Heart right ventricle (tissue), 16 donors: ENCODE measurements around the gene FAM3C. TPM values are rescaled to one million over a fixed set of nuclear protein-coding genes. Genes with fewer than 3 reads are reported as not detected.

ENCODE experiments used
- ATAC-seq, 8 donors: fragments of 200-7000 bp; cut with Tn5 transposase; one replicate each; pipeline ENCODE4 v1.9.1; 2020; ENCODE audit warnings: mild to moderate bottlenecking in 8 of 8, moderate library complexity in 8 of 8, moderate number of reproducible peaks in 1 of 8
- DNase-seq, 2 donors: peaks; one replicate each; pipeline ENCODE4 v3.0.0-alpha.2; 2020
- H3K27ac ChIP-seq, 10 donors: fragments of 200-600 bp; sonication (generic) in 2 of 10; one replicate each; pipeline versions ENCODE4 v1.5.0 to v1.8.0; 2020 to 2022; ENCODE audit warnings: mild to moderate bottlenecking in 3 of 10
- H3K27me3 ChIP-seq, 7 donors: fragments of 200-600 bp; one replicate each; pipeline ENCODE4 v1.8.0; 2021 to 2022; ENCODE audit warnings: mild to moderate bottlenecking in 2 of 7
- H3K36me3 ChIP-seq, 9 donors: fragments of 200-600 bp; sonication (generic) in 1 of 9; one replicate each; pipeline versions ENCODE4 v1.5.0 to v1.8.0; 2020 to 2022; ENCODE audit warnings: mild to moderate bottlenecking in 2 of 9
- H3K4me1 ChIP-seq, 9 donors: fragments of 200-600 bp; sonication (generic) in 1 of 9; one replicate each; pipeline versions ENCODE4 v1.5.0 to v1.8.0; 2020 to 2022; ENCODE audit warnings: mild to moderate bottlenecking in 4 of 9
- H3K4me3 ChIP-seq, 10 donors: fragments of 200-600 bp; sonication (generic) in 2 of 10; one replicate each; pipeline versions ENCODE4 v1.5.0 to v1.8.0; 2020 to 2022; ENCODE audit warnings: mild to moderate bottlenecking in 7 of 10, moderate library complexity in 2 of 10
- H3K9me3 ChIP-seq, 11 donors: fragments of 200-600 bp in 10 of 11; sonication (generic) in 2 of 11; one replicate each; pipeline versions ENCODE4 v1.5.0 to v1.8.0; 2013 to 2022; ENCODE audit warnings: mild to moderate bottlenecking in 2 of 11, control low read depth in 1 of 11, moderate library complexity in 1 of 11
- CTCF ChIP-seq, 9 donors: fragments of 200-600 bp; sonication (generic) in 2 of 9; IDR thresholded peaks; one replicate each; pipeline versions ENCODE4 v1.5.0 to v1.8.0; 2021 to 2022; ENCODE audit warnings: antibody characterized with exemption in 9 of 9, mild to moderate bottlenecking in 5 of 9, moderate library complexity in 1 of 9
- WGBS, 2 donors: extraction: QIAGEN DNeasy Blood & Tissue Kit; methylation state at CpG; one replicate each; pipeline ENCODE4 v1.1.7; 2013; ENCODE audit warnings: inconsistent platforms in 1 of 2; 5-methylcytosine and 5-hydroxymethylcytosine counted together
- intact Hi-C, 10 donors: fragments of 100-400 bp; cut with DNase I; formaldehyde crosslinking; loops; one replicate each; pipeline versions ENCODE4 v1.11.1 to v1.14.2; 2022
- polyA plus RNA-seq, 2 donors: library from polyadenylated mRNA; stranded (reverse); fragments of 200-250 nt; gene quantifications; one replicate each; pipeline ENCODE4 v1.2.3, GENCODE V29; 2013
- total RNA-seq, 10 donors: library from RNA; stranded (reverse); fragmentation: NEBNext Ultra II Directional in 3 of 10; extraction: Animal tissue kit (Norgen Biotek cat#: 25700) in 3 of 10; gene quantifications; one replicate each; pipeline versions ENCODE4 v1.2.1 to v1.2.4, GENCODE V29; 2021 to 2023
- donor health status: Arrhythmogenic right ventricular cardiomyopathy.
- donor health status: ischemic (EF 13 %, LVEDD 7.1; RV severe dilation, severe dysfunction).
- donor health status: healthy with polysubstance abuse.
- donor health status: DM: no; HTN: yes; CAD: no.
- donor health status: DM: no; HTN: no; CAD: no.
- donor health status: ischemic (EF 25% LVEDD 6.9; RV normal size, moderate dysfunction).
- donor health status: ischemic (EF 25% LVEDD 5.7; RV mildly dilated, moderate dysfunction).
- donor health status: healthy.
- donor health status: DM: yes; HTN: yes; CAD: no.
- donor health status: Ischemic cardiomyopathy.
- donor health status: ischemic (EF 35%, LVEDD 5.7; RV mildly dilated, moderate dysfunction).
- donor health status: nonischemic (EF 11% LVEDD 7.7; RV severe dilation, severe dysfunction).
- donor health status: DM: yes; HTN: yes; CAD: no.
- donor health status: PGD.
- donor health status: ischemic (EF 29% LVEDD 5.4; RV normal size, mild dysfunction).
- donor health status: nonischemic (EF 23%, LVEDD 6.1; RV moderate dilation, normal function).

FAM3C gene
- total and polyA plus RNA-seq, 12 donors = 16.5 to 60.8 (median 43.0) TPM

DNA sequence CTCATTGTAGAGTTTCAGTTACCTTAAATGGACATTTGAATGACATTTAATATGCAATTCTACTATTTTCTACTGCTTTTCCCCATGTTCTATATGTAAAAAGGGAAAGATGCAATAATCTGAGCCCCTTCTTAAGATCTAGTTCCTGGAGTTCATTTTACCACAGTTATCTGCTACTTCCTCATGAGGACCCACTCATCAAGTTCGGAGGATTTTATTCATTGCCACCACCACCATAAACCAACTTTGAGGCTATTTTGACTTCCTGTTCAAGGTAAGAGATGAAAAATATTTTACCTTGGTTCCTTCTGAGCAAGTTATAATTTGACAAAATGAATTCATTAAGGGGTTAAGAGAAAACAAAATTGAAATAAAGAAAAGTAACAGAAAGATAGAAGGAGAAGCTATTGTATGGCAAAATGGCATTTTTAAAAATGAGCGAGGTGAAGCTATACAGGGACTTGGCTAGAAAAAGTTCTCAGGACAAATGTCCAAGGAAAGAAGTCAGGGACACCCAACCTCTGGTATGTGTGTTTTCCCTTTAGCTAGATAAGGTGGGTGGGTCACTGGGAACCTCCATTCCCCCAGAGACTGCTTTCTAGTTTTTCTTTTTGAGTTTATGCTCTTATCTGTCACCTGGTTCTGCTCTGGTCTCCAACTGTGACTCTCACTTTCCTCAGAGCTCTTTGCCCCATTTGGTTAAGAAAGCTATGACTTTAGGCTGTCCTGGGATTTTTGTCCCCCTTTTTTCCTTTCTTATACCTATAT is 14.9 kb upstream of the FAM3C start:
- DNase-seq (no peak), ATAC-seq (no peak)
- no peak for TF ChIP-seq CTCF (IDR thresholded peaks at IDR 0.05)
- H3K27ac ChIP-seq = no peak overlapping the region
- intact Hi-C loops = no loop called here
- H3K36me3 ChIP-seq = no peaks in the 10 kb centered on the region
- H3K27me3 ChIP-seq = peaks cover 0 to 6% (median 0%) of the 10 kb centered on the region in 7 donors
- H3K4me1 ChIP-seq = no peaks in the 10 kb centered on the region
- WGBS, 2 donors = 85 to 93% methylated on average over 2 of the region's 2 CpGs
- no peak overlapping the region for H3K4me3 ChIP-seq
- no peaks in the 10 kb centered on the region for H3K9me3 ChIP-seq

- 84 to 91% methylated on average over 2 of the region's 2 CpGs for WGBS, 2 donors
- Histone ChIP-seq H3K4me3 (no peak overlapping the region), H3K36me3 (no peaks in the 10 kb centered on the region), H3K4me1 (no peaks in the 10 kb centered on the region), H3K27me3 (peaks cover 0 to 5% (median 0%) of the 10 kb centered on the region in 7 donors), H3K9me3 (no peaks in the 10 kb centered on the region), H3K27ac (no peak overlapping the region)
- no peak for TF ChIP-seq CTCF (IDR thresholded peaks at IDR 0.05)
- intact Hi-C loops = no loop called here
- ATAC-seq (no peak), DNase-seq (no peak)
These were observed 10.8 kb upstream of the FAM3C start for GRCh38 chr7:121406944-121407343.

GRCh38 chr7:121406461-121406860 is 10.4 kb upstream of the FAM3C start:
- 93 to 96% methylated on average over 5 of the region's 5 CpGs for WGBS, 2 donors

DNA sequence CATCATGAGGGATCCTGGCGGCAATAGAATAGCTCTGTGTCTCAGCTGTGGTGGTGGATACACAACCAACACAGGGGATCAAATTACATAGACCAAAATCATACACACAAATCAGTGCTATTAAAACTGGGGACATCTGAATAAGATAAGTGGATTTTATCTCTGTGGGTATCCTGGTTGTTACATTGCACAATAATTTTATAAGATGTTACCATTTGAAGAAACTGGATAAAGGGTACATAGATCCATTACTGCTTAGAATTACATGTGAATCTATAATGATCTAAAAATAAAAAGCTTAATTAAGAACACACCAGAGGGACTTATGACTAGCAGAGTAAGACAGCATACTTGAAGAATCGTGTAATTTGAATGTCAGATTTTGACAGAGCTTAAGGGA is 8.2 kb upstream of the FAM3C start:
- no peak for ATAC-seq
- no peaks in the 10 kb centered on the region for H3K27me3 ChIP-seq
- H3K4me1 ChIP-seq = no peaks in the 10 kb centered on the region
- TF ChIP-seq CTCF (IDR thresholded peaks at IDR 0.05) = no peak
- H3K4me3 ChIP-seq = no peak overlapping the region
- H3K9me3 ChIP-seq = no peaks in the 10 kb centered on the region
- WGBS, 2 donors = 83 to 93% methylated on average over 2 of the region's 2 CpGs
- intact Hi-C loops = no loop called here
- H3K27ac ChIP-seq = no peak overlapping the region
- no peak for DNase-seq
- no peaks in the 10 kb centered on the region for H3K36me3 ChIP-seq

More at GRCh38 chr7:121406461-121406860, 10.4 kb upstream of the FAM3C start:
- ATAC-seq (no peak), DNase-seq (no peak)
- H3K27ac ChIP-seq = no peak overlapping the region
- H3K27me3 ChIP-seq = peaks cover 0 to 5% (median 0%) of the 10 kb centered on the region in 7 donors
- H3K4me1 ChIP-seq = no peaks in the 10 kb centered on the region
- no peaks in the 10 kb centered on the region for H3K9me3 ChIP-seq
- H3K4me3 ChIP-seq = no peak overlapping the region
- no peaks in the 10 kb centered on the region for H3K36me3 ChIP-seq
- TF ChIP-seq CTCF (IDR thresholded peaks at IDR 0.05) = no peak
- intact Hi-C loops = no loop called here
